Measurements from ENCODE around the gene PAIP2. TPM values are rescaled to one million over a fixed set of nuclear protein-coding genes. Genes with fewer than 3 reads are reported as not detected.

PAIP2 gene
- total RNA-seq, 2 donors from 2014 or later, result 108 to 123 TPM

Other genes starting within 250 kb of the PAIP2 start
- gene SIL1, start 143.5 kb upstream of the PAIP2 start, total RNA-seq, result 10 to 100 TPM; 41.4 to 42.5 TPM
- gene MATR3, start 48.1 kb upstream of the PAIP2 start, total RNA-seq, result 100 to 1,000 TPM; 104 to 162 TPM
- gene SLC23A1, start 41.4 kb downstream of the PAIP2 start, total RNA-seq, result not detected
- 1 to 10 TPM in 1 of 2 donors, under 1 TPM in 1; 0.55 to 1.2 TPM for gene MZB1, start 48.1 kb downstream of the PAIP2 start, total RNA-seq
- 10 to 100 TPM; 21.7 to 27.9 TPM for gene PROB1, start 53.2 kb downstream of the PAIP2 start, total RNA-seq
- gene SPATA24, start 62.2 kb downstream of the PAIP2 start, total RNA-seq, result 1 to 10 TPM; 8.8 to 9.0 TPM
- gene DNAJC18, start 97.7 kb downstream of the PAIP2 start, total RNA-seq, result 10 to 100 TPM; 14.8 to 15.2 TPM
- 10 to 100 TPM; 21.6 to 49.8 TPM for gene ECSCR, start 120.9 kb downstream of the PAIP2 start, total RNA-seq
- not detected for gene SMIM33, start 129.2 kb downstream of the PAIP2 start, total RNA-seq
- 10 to 100 TPM; 84.4 to 92.0 TPM for gene STING1, start 140.9 kb downstream of the PAIP2 start, total RNA-seq
- gene UBE2D2, start 219.5 kb downstream of the PAIP2 start, total RNA-seq, result 100 to 1,000 TPM in 1 of 2 donors, 10 to 100 TPM in 1; 91.3 to 133 TPM

All from left cardiac atrium (tissue), 2 donors.